ENCODE measurements around the gene LEMD3.
"Not testable (repeated sequence)": the region's sequence is repeated elsewhere in the genome, so short reads cannot be mapped to it uniquely, and the experiment has no call there.

The LEMD3 gene

DNA sequence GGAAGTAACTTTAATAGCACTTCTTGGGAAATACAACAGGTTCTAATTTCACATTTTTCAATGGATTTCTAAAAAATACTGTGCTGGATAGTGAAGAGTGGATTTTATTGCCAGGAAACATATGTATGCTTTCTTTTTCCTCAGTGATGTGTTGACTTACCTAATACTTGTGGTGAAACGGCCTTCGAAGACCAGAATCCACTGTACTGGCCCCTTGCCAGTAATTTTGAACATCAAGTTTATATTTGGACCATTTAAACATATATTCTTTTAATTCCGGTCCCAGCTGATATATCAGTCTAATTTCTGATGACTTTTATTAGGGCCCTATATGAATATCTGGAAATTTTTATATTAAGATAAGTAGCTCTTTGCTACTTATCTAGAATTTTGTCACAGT, 110.9 kb downstream of the LEMD3 start:
- DNase-seq = no peak

DNA sequence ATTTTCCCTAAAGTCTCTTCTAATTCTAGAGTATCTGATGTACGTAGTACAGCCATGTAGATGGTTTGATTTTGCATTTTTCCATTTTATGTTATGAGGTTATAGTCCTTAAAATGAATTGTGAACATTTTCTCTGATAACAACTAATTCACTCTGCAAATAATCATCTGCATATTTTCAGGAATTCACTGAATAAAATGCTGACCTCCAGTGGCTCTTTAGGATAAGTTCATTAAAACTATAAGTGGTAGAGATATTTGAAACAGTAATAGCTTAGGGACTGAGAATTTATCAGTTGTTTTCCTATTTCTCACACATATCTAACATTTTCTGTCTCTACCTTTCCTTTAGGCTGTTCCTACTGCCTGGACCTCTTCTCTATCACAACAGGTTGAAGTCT, 113.5 kb downstream of the LEMD3 start:
- DNase-seq = no peak

DNA sequence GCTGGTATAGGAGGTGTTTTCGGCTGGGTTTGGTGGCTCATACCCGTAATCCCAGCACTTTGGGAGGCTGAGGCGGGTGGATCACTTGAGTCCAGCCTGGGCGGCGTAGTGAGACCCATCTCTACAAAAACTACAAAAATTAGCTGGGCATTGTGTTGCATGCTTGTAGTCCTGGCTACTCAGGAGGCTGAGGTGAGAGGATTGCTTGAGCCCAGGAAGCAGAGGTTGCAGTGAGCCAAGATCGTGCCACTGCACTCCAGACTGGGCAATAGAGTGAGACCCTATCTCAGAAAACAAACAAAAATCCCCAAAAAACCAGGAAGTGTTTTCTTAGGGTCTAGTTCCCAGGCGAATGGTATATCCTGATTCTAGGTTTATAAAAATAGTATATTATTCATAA, 116.1 kb downstream of the LEMD3 start:
- not testable (repeated sequence) for DNase-seq

DNA sequence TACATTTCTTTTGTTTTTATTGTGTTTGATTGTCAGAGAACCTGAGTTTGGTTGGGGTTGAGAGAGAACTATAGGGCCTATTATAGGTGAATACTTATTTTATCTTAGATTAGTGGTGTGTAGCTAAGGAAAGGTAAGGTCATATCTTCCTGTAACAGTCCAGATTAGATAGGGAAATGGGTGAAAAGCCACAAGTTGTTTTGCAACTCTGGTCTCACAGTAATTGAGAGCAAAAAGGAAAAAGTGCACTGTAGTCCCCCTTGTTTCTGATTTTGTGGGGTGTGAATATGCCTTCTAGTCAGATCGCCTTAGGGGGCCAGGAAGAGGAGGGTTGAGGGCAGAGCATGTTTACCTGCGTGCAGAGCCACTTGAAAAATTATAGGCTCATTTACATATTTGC, 118.0 kb downstream of the LEMD3 start:
- DNase-seq = no peak

DNA sequence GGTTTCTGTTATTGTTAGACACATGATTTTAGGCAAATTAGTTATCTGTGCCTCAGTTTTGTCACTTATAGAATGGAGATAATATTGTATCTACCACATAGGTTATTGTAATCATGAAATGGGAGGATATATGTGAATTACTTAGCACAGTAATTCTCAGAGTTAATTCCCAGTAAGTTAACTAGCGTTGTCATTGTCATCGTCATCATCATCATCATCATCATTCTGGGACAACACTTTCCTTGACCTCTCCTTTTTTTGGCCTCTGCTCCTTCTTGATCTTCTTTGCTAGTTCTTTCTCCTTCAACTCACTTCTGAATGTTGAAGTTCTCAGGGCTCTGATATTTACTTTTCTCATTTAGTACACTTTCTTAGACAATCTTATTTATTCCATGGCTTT, 122.9 kb downstream of the LEMD3 start:
- DNase-seq = no peak

DNA sequence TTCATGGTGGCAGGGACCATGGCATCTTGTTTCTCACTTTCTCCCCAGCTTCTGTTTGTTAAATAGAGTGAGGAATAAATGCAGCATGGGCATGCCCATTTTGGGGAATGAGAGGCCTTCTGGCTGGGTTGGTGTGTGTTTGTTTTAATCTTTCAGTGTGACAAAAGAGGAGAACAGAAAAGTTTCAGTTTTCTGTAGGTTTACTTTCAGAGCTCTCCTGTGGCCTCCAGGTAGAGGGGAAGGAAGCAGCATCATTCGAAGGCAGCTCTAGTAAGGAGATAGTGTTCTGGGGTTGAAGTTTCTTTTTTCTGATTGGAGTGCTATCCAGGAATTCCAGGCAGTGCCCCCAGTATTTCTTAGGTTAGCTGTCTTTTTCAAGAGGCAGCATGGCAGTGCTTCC, 124.4 kb downstream of the LEMD3 start:
- DNase-seq = no peak

DNA sequence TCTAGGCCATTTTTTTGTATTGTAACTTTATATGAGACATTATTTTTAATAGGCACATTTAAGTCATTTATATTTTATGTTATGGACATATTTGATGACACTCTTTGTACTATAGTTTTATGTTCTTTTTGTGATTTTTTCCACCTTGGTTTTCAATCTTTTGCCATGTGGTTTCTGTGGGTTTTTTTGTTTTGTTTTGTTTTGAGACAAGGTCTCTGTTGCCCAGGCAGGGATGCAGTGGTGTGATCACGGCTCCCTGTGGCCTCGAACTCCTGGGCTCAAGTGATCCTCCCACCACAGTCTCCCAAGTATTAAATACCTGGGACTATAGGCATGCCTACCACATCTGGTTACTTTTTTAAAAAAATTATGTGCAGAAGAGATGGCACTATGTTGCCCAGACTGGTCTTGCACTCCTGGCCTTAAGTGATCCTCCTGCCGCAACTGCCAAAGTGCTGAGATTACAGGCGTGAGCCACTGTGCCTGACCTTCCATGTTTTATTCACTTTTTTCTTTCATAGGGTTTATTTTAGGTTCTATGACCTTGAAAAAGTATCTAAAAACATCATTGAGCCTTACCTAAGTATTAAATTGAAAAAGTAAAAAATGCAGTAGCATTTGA, 125.4 kb downstream of the LEMD3 start:
- DNase-seq = no peak

DNA sequence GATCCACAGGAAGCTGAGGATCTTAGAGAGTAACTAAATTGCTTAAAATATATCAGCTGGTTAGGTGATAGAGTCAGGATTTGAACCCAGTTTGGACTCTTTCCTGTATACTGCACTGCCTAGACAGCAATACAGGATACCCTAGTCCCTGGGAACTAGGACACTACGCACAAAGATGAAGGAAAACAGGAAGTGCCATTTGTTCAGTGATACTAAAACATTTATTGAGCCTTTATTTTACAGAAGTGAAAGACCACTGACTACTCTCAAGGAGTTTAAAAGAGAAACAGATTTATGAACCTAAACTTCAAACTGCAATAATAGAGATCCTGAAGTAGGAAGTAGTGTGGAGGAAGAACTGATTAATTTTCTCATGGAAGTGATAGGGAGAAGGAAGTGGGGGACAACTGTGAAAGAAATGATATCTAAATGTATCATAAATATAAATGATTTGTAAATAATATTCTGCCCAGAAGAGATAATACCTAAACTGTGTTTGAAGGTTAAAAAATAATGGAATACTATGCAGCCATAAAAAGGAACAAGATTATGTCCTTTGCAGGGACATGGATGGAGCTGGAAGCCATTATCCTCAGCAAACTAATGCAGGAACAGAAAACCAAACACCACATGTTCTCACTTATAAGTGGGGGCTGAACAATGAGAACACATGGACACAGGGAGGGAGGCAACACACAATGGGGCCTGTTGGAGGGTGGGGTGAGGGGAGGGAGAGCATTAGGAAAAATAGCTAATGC, 127.3 kb downstream of the LEMD3 start:
- no peak for DNase-seq

Data from activated CD8-positive, alpha-beta memory T cell treated with anti-CD3 and anti-CD28 coated beads, Interleukin-2, amount 50 U/mL, for 48 hours (primary cell).